GM18873 (cell line): ENCODE results near the gene IST1.

Experiments
- ATAC-seq: cut with Tn5 transposase; IDR thresholded peaks from one replicate; pipeline ENCODE4 v1.9.1; 2021; ENCODE audit warnings: mild to moderate bottlenecking, moderate library complexity, moderate number of reproducible peaks; ENCODE audit not compliant: unreplicated experiment, low FRiP score

IST1 gene

GRCh38 chr16:71915350-71915749 lies 20.0 kb downstream of the IST1 start:
- ATAC-seq, result no peak

GRCh38 chr16:71916397-71916920 lies 21.1 kb downstream of the IST1 start:
- ATAC-seq, result no peak

GRCh38 chr16:71917900-71918299 lies 22.6 kb downstream of the IST1 start:
- ATAC-seq, result no peak

- ATAC-seq, result no peak
Observed at GRCh38 chr16:71919035-71919434, 23.7 kb downstream of the IST1 start.

GRCh38 chr16:71920658-71921057 lies 25.3 kb downstream of the IST1 start:
- ATAC-seq, result no peak

GRCh38 chr16:71923941-71924690 lies 28.8 kb downstream of the IST1 start:
- ATAC-seq, result no peak

GRCh38 chr16:71924710-71925109 lies 29.4 kb downstream of the IST1 start:
- ATAC-seq, result no peak

- ATAC-seq, result no peak
Observed at GRCh38 chr16:71927383-71927782, 32.1 kb downstream of the IST1 start.

GRCh38 chr16:71927787-71928186 lies 32.5 kb downstream of the IST1 start:
- no peak for ATAC-seq

GRCh38 chr16:71929048-71929447 lies 33.7 kb downstream of the IST1 start:
- no peak for ATAC-seq

GRCh38 chr16:71930013-71930563 lies 34.8 kb downstream of the IST1 start:
- ATAC-seq, result no peak

- ATAC-seq, result no peak
Observed at GRCh38 chr16:71931001-71931400, 35.7 kb downstream of the IST1 start.

GRCh38 chr16:71931599-71931998 lies 36.3 kb downstream of the IST1 start:
- no peak for ATAC-seq

- ATAC-seq, result no peak
Observed at GRCh38 chr16:71933017-71933416, 37.7 kb downstream of the IST1 start.

GRCh38 chr16:71933913-71934695 lies 38.8 kb downstream of the IST1 start:
- no peak for ATAC-seq

GRCh38 chr16:71937868-71938510 lies 42.7 kb downstream of the IST1 start:
- ATAC-seq, result no peak

GRCh38 chr16:71943887-71944286 lies 48.6 kb downstream of the IST1 start:
- ATAC-seq, result no peak

GRCh38 chr16:71945616-71946015 lies 50.3 kb downstream of the IST1 start:
- no peak for ATAC-seq

GRCh38 chr16:71952825-71953224 lies 57.5 kb downstream of the IST1 start:
- no peak for ATAC-seq

GRCh38 chr16:71954180-71954579 lies 58.8 kb downstream of the IST1 start:
- ATAC-seq, result no peak

- no peak for ATAC-seq
Observed at GRCh38 chr16:71954699-71955195, 59.4 kb downstream of the IST1 start.
